Fibroblast of skin of scalp (primary cell): ENCODE measurements around the gene SLC26A6. TPM values are rescaled to one million over a fixed set of nuclear protein-coding genes. Genes with fewer than 3 reads are reported as not detected.

Source experiments
- DNase-seq: peaks from one replicate; pipeline ENCODE4 v3.0.0-alpha.2; 2013
- polyA plus RNA-seq, 2 experiments: library from polyadenylated mRNA; unstranded; fragments of 120-200 nt; gene quantifications; one replicate each; pipeline ENCODE4 v1.2.1, GENCODE V29; 2013; ENCODE audit not compliant: insufficient read length in 2 of 2

SLC26A6 gene
- polyA plus RNA-seq (2013, experiment 1 of 2; ENCODE audit: insufficient read length), result 14.7 TPM
- polyA plus RNA-seq (2013, experiment 2 of 2; ENCODE audit: insufficient read length), result 14.5 TPM

GRCh38 chr3:48635222-48636021 lies at the start of gene SLC26A6:
TSS of gene SLC26A6 (minus strand) at chr3:48635461. CDS start at chr3:48635393, 68 bp downstream.
- DNase-seq, result peak; percentile 96

GRCh38 chr3:48684480-48685143 lies 49.4 kb upstream of the SLC26A6 start:
- no peak for DNase-seq

- no peak for DNase-seq
These were observed 48.7 kb upstream of the SLC26A6 start for GRCh38 chr3:48684054-48684349.

GRCh38 chr3:48682786-48683185 lies 47.5 kb upstream of the SLC26A6 start:
- DNase-seq, result no peak

- DNase-seq, result no peak
These were observed 46.8 kb upstream of the SLC26A6 start for GRCh38 chr3:48681974-48682610.

- DNase-seq, result no peak
These were observed 46.2 kb upstream of the SLC26A6 start for GRCh38 chr3:48681541-48681880.

GRCh38 chr3:48680811-48681540 lies 45.7 kb upstream of the SLC26A6 start:
- no peak for DNase-seq

- no peak for DNase-seq
These were observed 44.4 kb upstream of the SLC26A6 start for GRCh38 chr3:48679411-48680391.

- DNase-seq, result no peak
These were observed 43.5 kb upstream of the SLC26A6 start for GRCh38 chr3:48678566-48679380.

GRCh38 chr3:48678056-48678455 lies 42.8 kb upstream of the SLC26A6 start:
- DNase-seq, result peak; percentile 15

GRCh38 chr3:48674505-48674904 lies 39.2 kb upstream of the SLC26A6 start:
- no peak for DNase-seq

GRCh38 chr3:48672522-48672921 lies 37.3 kb upstream of the SLC26A6 start:
- no peak for DNase-seq

- no peak for DNase-seq
These were observed 29.7 kb upstream of the SLC26A6 start for GRCh38 chr3:48664929-48665328.

GRCh38 chr3:48664313-48664644 lies 29.0 kb upstream of the SLC26A6 start:
- DNase-seq, result no peak

- DNase-seq, result peak; percentile 96
These were observed 28.4 kb upstream of the SLC26A6 start for GRCh38 chr3:48663489-48664312.

- DNase-seq, result peak; percentile 86
These were observed 27.7 kb upstream of the SLC26A6 start, which contains the start of gene CELSR3 for GRCh38 chr3:48662753-48663488. TSS of gene CELSR3 (minus strand) at chr3:48662886. CDS start at chr3:48662634, 252 bp downstream.

GRCh38 chr3:48662145-48662752 lies 27.0 kb upstream of the SLC26A6 start:
- DNase-seq, result no peak

GRCh38 chr3:48661501-48662144 lies 26.4 kb upstream of the SLC26A6 start:
- DNase-seq, result peak; percentile 52
